Right ventricle myocardium superior (tissue), 1 donor: ENCODE data around the gene SEMA4D. TPM values are rescaled to one million over a fixed set of nuclear protein-coding genes. Genes with fewer than 3 reads are reported as not detected.
A peak's percentile ranks its signal among the peaks of the same experiment; 100 is the strongest.
"Not testable (repeated sequence)": the region's sequence is repeated elsewhere in the genome, so short reads cannot be mapped to it uniquely, and the experiment has no call there.

ENCODE experiments used
- ATAC-seq: fragments of 200-7000 bp; cut with Tn5 transposase; one replicate; pipeline ENCODE4 v1.9.1; 2020; ENCODE audit warnings: mild to moderate bottlenecking; ENCODE audit not compliant: poor library complexity
- DNase-seq: peaks from one replicate; pipeline ENCODE4 v3.0.0-alpha.2; 2020
- intact Hi-C: fragments of 100-400 bp; cut with DNase I; formaldehyde crosslinking; loops from one replicate; pipeline ENCODE4 v1.11.2; 2022
- total RNA-seq: library from RNA; stranded (reverse); fragmentation: NEBNext Ultra II Directional; extraction: Animal tissue kit (Norgen Biotek cat#: 25700); gene quantifications from one replicate; pipeline ENCODE4 v1.2.1, GENCODE V29; 2021
- donor health status: DM: no; HTN: yes; CAD: no; lungs with severe emphysema.

SEMA4D gene
- total RNA-seq, 1 donor from 2014 or later: 18.7 TPM

GRCh38 chr9:89474939-89475338 is 23.0 kb downstream of the SEMA4D start:
- intact Hi-C loops: no loop called here
- ATAC-seq (no peak), DNase-seq (peak; percentile 24)

GRCh38 chr9:89473762-89474469 is 24.0 kb downstream of the SEMA4D start:
- no peak for DNase-seq
- intact Hi-C loops: no loop called here
- no peak for ATAC-seq

- ATAC-seq, intact Hi-C loops: not testable (repeated sequence)
- peak; percentile 16 for DNase-seq
Observed at GRCh38 chr9:89471796-89472320, 26.1 kb downstream of the SEMA4D start.

- ATAC-seq: no peak
- intact Hi-C loops: no loop called here
- peak; percentile 6 for DNase-seq
Observed at GRCh38 chr9:89471390-89471789, 26.5 kb downstream of the SEMA4D start.

GRCh38 chr9:89470224-89470839 is 27.6 kb downstream of the SEMA4D start:
- intact Hi-C loops: no loop called here
- DNase-seq (no peak), ATAC-seq (no peak)

GRCh38 chr9:89469003-89469402 is 28.9 kb downstream of the SEMA4D start:
- DNase-seq (no peak), ATAC-seq (no peak)
- intact Hi-C loops: no loop called here

- ATAC-seq (no peak), DNase-seq (no peak)
- intact Hi-C loops: no loop called here
Observed at GRCh38 chr9:89468281-89468960, 29.5 kb downstream of the SEMA4D start.

- intact Hi-C loops: no loop called here
- DNase-seq (no peak), ATAC-seq (no peak)
Observed at GRCh38 chr9:89467278-89467625, 30.7 kb downstream of the SEMA4D start.

- intact Hi-C loops: no loop called here
- no peak for ATAC-seq
- no peak for DNase-seq
Observed at GRCh38 chr9:89466451-89467277, 31.2 kb downstream of the SEMA4D start.

GRCh38 chr9:89465726-89466308 is 32.1 kb downstream of the SEMA4D start:
- no peak for DNase-seq
- no peak for ATAC-seq
- intact Hi-C loops: no loop called here

- peak; percentile 23 for DNase-seq
- no peak for ATAC-seq
- intact Hi-C loops: no loop called here
Observed at GRCh38 chr9:89465001-89465451, 32.9 kb downstream of the SEMA4D start.

GRCh38 chr9:89464300-89464901 is 33.5 kb downstream of the SEMA4D start:
- peak; percentile 42 for DNase-seq
- no peak for ATAC-seq
- intact Hi-C loops: no loop called here

- intact Hi-C loops: no loop called here
- DNase-seq (no peak), ATAC-seq (no peak)
Observed at GRCh38 chr9:89462817-89463683, 34.9 kb downstream of the SEMA4D start.

GRCh38 chr9:89462199-89462598 is 35.7 kb downstream of the SEMA4D start:
- no peak for ATAC-seq
- intact Hi-C loops: no loop called here
- DNase-seq: no peak

- DNase-seq: peak; percentile 14
- intact Hi-C loops: no loop called here
- ATAC-seq: no peak
Observed at GRCh38 chr9:89461265-89461664, 36.6 kb downstream of the SEMA4D start.

GRCh38 chr9:89460551-89460950 is 37.4 kb downstream of the SEMA4D start:
- no peak for DNase-seq
- no peak for ATAC-seq
- intact Hi-C loops: no loop called here

GRCh38 chr9:89458768-89459496 is 39.0 kb downstream of the SEMA4D start:
- intact Hi-C loops: no loop called here
- DNase-seq (no peak), ATAC-seq (no peak)
